OCI-LY7 (cell line): ENCODE measurements around the gene USH2A. TPM values are rescaled to one million over a fixed set of nuclear protein-coding genes. Genes with fewer than 3 reads are reported as not detected.

Experiments
- BruUV-seq: library from RNA; stranded (reverse); fragments of 400-500 nt; replicated peaks from 2 replicates; lab custom pipeline; 2021; lab: Mats Ljungman, UMichigan
- CTCF ChIA-PET: fragments of 300-600 bp; sonication (Branson Sonifier 250); formaldehyde crosslinking; loops from one replicate; lab custom pipeline; 2022; ENCODE audit warnings: antibody characterized with exemption; ENCODE audit not compliant: unreplicated experiment; lab: Charles Lee
- POLR2A ChIA-PET: fragments of 300-600 bp; sonication (Branson Sonifier 250); formaldehyde crosslinking; loops from one replicate; lab custom pipeline; 2022; ENCODE audit warnings: antibody characterized with exemption; lab: Charles Lee
- DNase-seq: peaks from one replicate; pipeline ENCODE4 v3.0.0-alpha.2; 2015; ENCODE audit warnings: low spot score
- H2AFZ ChIP-seq: fragments of 200-600 bp; sonication (generic), shearing (Covaris generic); 2 replicates; pipeline ENCODE4 v1.6.1; 2014; ENCODE audit warnings: mild to moderate bottlenecking, antibody characterized with exemption, low read length, moderate library complexity
- H3K27ac ChIP-seq: fragments of 200-600 bp; sonication (generic); 2 replicates; pipeline ENCODE4 v1.5.1; 2014; ENCODE audit warnings: mixed run types, low read depth, mild to moderate bottlenecking, moderate library complexity, low read length, inconsistent platforms; ENCODE audit not compliant: poor library complexity, severe bottlenecking
- H3K36me3 ChIP-seq: fragments of 200-600 bp; sonication (generic); 2 replicates; pipeline ENCODE4 v1.6.1; 2014; ENCODE audit warnings: mild to moderate bottlenecking, antibody characterized with exemption, low read length, moderate library complexity, mixed read lengths; ENCODE audit not compliant: insufficient read depth
- H3K4me1 ChIP-seq: fragments of 200-600 bp; sonication (generic); 2 replicates; pipeline ENCODE4 v1.5.1; 2014; ENCODE audit warnings: mild to moderate bottlenecking, low read length; ENCODE audit not compliant: insufficient read depth, poor library complexity, severe bottlenecking
- H3K4me2 ChIP-seq: fragments of 200-600 bp; sonication (generic); 2 replicates; pipeline ENCODE4 v1.6.1; 2014; ENCODE audit warnings: mild to moderate bottlenecking, low read length
- H3K4me3 ChIP-seq: fragments of 200-600 bp; sonication (generic); 2 replicates; pipeline ENCODE4 v1.5.1; 2014; ENCODE audit warnings: mild to moderate bottlenecking, low read depth, low read length; ENCODE audit not compliant: poor library complexity, severe bottlenecking
- H3K79me2 ChIP-seq: fragments of 200-600 bp; sonication (generic); 2 replicates; pipeline ENCODE4 v1.6.1; 2016; ENCODE audit warnings: low read depth, mild to moderate bottlenecking, low read length, moderate library complexity, mixed read lengths; ENCODE audit not compliant: insufficient read depth
- H3K9me2 ChIP-seq: fragments of 200-600 bp; sonication (generic); 2 replicates; pipeline ENCODE4 v1.6.1; 2016; ENCODE audit warnings: mild to moderate bottlenecking, low read length, mixed read lengths; ENCODE audit not compliant: insufficient read depth
- H3K9me3 ChIP-seq: fragments of 200-600 bp; sonication (generic); 2 replicates; pipeline ENCODE4 v1.6.1; 2014; ENCODE audit warnings: mild to moderate bottlenecking, mixed run types, low read length, mixed read lengths
- H4K20me1 ChIP-seq: fragments of 200-600 bp; sonication (generic); 2 replicates; pipeline ENCODE4 v1.6.1; 2014; ENCODE audit warnings: mild to moderate bottlenecking, antibody characterized with exemption, low read length, moderate library complexity, mixed read lengths; ENCODE audit not compliant: insufficient read depth
- CTCF ChIP-seq: fragments of 200-600 bp; sonication (generic); conservative IDR thresholded peaks from 2 replicates; pipeline ENCODE4 v1.5.1; 2014; ENCODE audit warnings: mild to moderate bottlenecking, antibody characterized with exemption, low read length, moderate library complexity, mixed read lengths
- EZH2phosphoT487 ChIP-seq: fragments of 200-600 bp; sonication (generic); IDR thresholded peaks from 2 replicates; pipeline ENCODE4 v1.6.1; 2018; ENCODE audit warnings: low read depth, borderline replicate concordance, mild to moderate bottlenecking, mixed run types, antibody characterized with exemption, low read length, moderate library complexity, mixed read lengths
- intact Hi-C: fragments of 100-400 bp; cut with micrococcal nuclease; formaldehyde crosslinking; loops from one replicate; pipeline ENCODE4 v1.10.0; 2022; ENCODE audit not compliant: unreplicated experiment
- total RNA-seq, 2 experiments: library from RNA; depleted of rRNA in 1 of 2; stranded (reverse); fragments of >200 nt in 1 of 2; shearing (Covaris generic) in 1 of 2; gene quantifications; 2 replicates each; pipeline ENCODE4 v1.2.3, GENCODE V29; 2014 to 2022

Gene USH2A
- total RNA-seq, 2 experiments from 2014 or later = not detected

GRCh38 chr1:216368249-216368648, 55.0 kb downstream of the USH2A start:
- H3K4me1 ChIP-seq = no peaks in the 10 kb centered on the region
- no peaks in the 10 kb centered on the region for H3K79me2 ChIP-seq
- DNase-seq = no peak
- no peak overlapping the region for H3K4me3 ChIP-seq
- TF ChIP-seq CTCF (no peak), EZH2phosphoT487 (no peak)
- no peaks in the 10 kb centered on the region for H3K9me2 ChIP-seq
- H3K36me3 ChIP-seq = no peaks in the 10 kb centered on the region
- no peak overlapping the region for H3K27ac ChIP-seq
- intact Hi-C loops = no loop called here
- H4K20me1 ChIP-seq = no peaks in the 10 kb centered on the region
- POLR2A ChIA-PET = no interaction called here
- no peak overlapping the region for H2AFZ ChIP-seq
- no TSS peak for BruUV-seq
- no peak overlapping the region for H3K4me2 ChIP-seq
- H3K9me3 ChIP-seq = no peaks in the 10 kb centered on the region
- CTCF ChIA-PET = no interaction called here

GRCh38 chr1:216366979-216367378, 56.3 kb downstream of the USH2A start:
- POLR2A ChIA-PET = no interaction called here
- H2AFZ ChIP-seq = no peak overlapping the region
- no peak overlapping the region for H3K4me3 ChIP-seq
- no peaks in the 10 kb centered on the region for H3K9me3 ChIP-seq
- CTCF ChIA-PET = no interaction called here
- H3K27ac ChIP-seq = no peak overlapping the region
- no peak overlapping the region for H3K4me2 ChIP-seq
- DNase-seq = no peak
- no TSS peak for BruUV-seq
- H3K4me1 ChIP-seq = no peaks in the 10 kb centered on the region
- TF ChIP-seq EZH2phosphoT487 = no peak
- TF ChIP-seq CTCF = no peak
- no peaks in the 10 kb centered on the region for H3K9me2 ChIP-seq
- intact Hi-C loops = no loop called here
- H4K20me1 ChIP-seq = no peaks in the 10 kb centered on the region
- H3K79me2 ChIP-seq = no peaks in the 10 kb centered on the region
- no peaks in the 10 kb centered on the region for H3K36me3 ChIP-seq

- Histone ChIP-seq H3K4me3 (no peak overlapping the region), H3K9me3 (no peaks in the 10 kb centered on the region), H3K27ac (no peak overlapping the region), H3K36me3 (no peaks in the 10 kb centered on the region), H3K9me2 (no peaks in the 10 kb centered on the region), H4K20me1 (no peaks in the 10 kb centered on the region), H3K4me2 (no peak overlapping the region), H3K79me2 (no peaks in the 10 kb centered on the region), H3K4me1 (no peaks in the 10 kb centered on the region), H2AFZ (no peak overlapping the region)
- no peak for DNase-seq
- ChIA-PET POLR2A (interaction anchor here (0.6 kb wide), 2 partner anchors 27 to 124 kb away, joined by 3 read pairs; no protein-coding TSS in a partner anchor), CTCF (no interaction called here)
- intact Hi-C loops = no loop called here
- BruUV-seq = no TSS peak
- TF ChIP-seq EZH2phosphoT487 = no peak
Measured at GRCh38 chr1:216356945-216357344, 66.3 kb downstream of the USH2A start.
